GM13977 (cell line): ENCODE data around the gene MTMR6.
A peak's percentile ranks its signal among the peaks of the same experiment; 100 is the strongest.

Source experiments
- DNase-seq: peaks from one replicate; pipeline ENCODE4 v3.0.0; 2012; ENCODE audit warnings: low spot score
- in situ Hi-C: fragments of 300-500 bp; cut with MboI; formaldehyde crosslinking; loops from one replicate; pipeline ENCODE4 v1.12.0; 2022; ENCODE audit warnings: low sequenced_read_pairs, low pct_unique_long_range_greater_than_20kb, mixed read lengths, inconsistent platforms; ENCODE audit not compliant: unreplicated experiment
- TF ChIP-seq, protein P1 (sequence below): IDR thresholded peaks from 2 replicates; pipeline ENCODE4 v1.5.1; 2012; ENCODE audit warnings: mild to moderate bottlenecking, control low read depth; ENCODE audit not compliant: insufficient read depth; ENCODE audit errors: extremely low read depth, missing control alignments

MTMR6 gene

GRCh38 chr13:25244123-25244522 lies 43.2 kb downstream of the MTMR6 start:
- in situ Hi-C loops: no loop called here
- DNase-seq: no peak
- TF ChIP-seq, protein P1, sequence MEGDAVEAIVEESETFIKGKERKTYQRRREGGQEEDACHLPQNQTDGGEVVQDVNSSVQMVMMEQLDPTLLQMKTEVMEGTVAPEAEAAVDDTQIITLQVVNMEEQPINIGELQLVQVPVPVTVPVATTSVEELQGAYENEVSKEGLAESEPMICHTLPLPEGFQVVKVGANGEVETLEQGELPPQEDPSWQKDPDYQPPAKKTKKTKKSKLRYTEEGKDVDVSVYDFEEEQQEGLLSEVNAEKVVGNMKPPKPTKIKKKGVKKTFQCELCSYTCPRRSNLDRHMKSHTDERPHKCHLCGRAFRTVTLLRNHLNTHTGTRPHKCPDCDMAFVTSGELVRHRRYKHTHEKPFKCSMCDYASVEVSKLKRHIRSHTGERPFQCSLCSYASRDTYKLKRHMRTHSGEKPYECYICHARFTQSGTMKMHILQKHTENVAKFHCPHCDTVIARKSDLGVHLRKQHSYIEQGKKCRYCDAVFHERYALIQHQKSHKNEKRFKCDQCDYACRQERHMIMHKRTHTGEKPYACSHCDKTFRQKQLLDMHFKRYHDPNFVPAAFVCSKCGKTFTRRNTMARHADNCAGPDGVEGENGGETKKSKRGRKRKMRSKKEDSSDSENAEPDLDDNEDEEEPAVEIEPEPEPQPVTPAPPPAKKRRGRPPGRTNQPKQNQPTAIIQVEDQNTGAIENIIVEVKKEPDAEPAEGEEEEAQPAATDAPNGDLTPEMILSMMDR: no peak

DNA sequence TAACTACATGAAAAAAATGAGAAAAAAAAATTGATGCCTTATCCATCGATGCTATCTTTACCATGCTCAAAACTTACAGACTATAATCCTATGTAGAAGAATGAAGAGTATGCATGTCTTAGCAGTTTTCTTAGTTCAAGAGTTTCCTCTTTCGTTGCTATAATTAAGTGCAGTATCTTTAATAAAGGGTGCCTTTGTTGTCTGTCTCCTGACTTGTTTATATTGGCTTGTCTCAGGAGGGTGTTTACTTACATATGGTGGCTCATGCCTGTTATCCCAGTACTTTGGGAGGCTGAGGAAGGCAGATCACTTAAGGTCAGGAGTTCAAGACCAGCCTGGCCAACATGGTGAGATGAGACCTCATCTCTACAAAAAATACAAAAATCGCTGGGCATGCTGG lies 44.3 kb downstream of the MTMR6 start:
- in situ Hi-C loops: no loop called here
- TF ChIP-seq, protein P1: no peak
- no peak for DNase-seq

DNA sequence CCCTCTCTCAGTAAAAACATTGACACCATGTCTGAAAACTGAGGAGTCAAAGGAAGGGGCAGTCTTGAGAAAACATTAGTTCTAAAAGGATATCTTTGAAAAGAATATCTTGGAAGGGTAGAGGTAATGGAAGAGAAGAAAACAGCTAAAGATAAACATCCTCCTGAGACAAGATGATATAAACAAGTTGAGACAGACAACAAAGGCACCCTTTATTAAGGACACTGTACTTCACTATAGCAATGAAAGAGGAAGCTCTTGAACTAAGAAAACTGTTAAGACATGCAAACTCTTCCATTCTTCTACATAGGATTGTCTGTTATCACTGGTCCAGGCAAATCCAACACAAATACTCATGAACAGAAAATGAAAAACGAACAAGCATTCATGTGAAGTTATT lies 46.3 kb downstream of the MTMR6 start:
- no peak for DNase-seq
- in situ Hi-C loops: no loop called here
- TF ChIP-seq, protein P1: no peak

- in situ Hi-C loops: no loop called here
- DNase-seq: no peak
- TF ChIP-seq, protein P1: no peak
These were observed 50.2 kb downstream of the MTMR6 start for GRCh38 chr13:25237083-25237482.

GRCh38 chr13:25233861-25234260 lies 53.4 kb downstream of the MTMR6 start:
- in situ Hi-C loops: no loop called here
- no peak for DNase-seq
- TF ChIP-seq, protein P1: no peak

- TF ChIP-seq, protein P1: peak; percentile 55
- peak; percentile 38 for DNase-seq
- in situ Hi-C loops: no loop called here
These were observed 54.3 kb downstream of the MTMR6 start for GRCh38 chr13:25232937-25233515.
